Endothelial cell of umbilical vein (primary cell): ENCODE data around the gene PSMG2.

Experiments
- CTCF ChIP-seq, 2 donors: IDR thresholded peaks; 1 replicate in 1 of 2; 2 replicates in 1 of 2; pipeline ENCODE4 v1.5.1; 2011; ENCODE audit warnings: low read length in 2 of 2, mild to moderate bottlenecking in 2 of 2, moderate library complexity in 2 of 2, control low read depth in 1 of 2, inconsistent platforms in 1 of 2, low read depth in 1 of 2; ENCODE audit not compliant: insufficient read depth in 1 of 2; ENCODE audit errors: extremely low read depth in 1 of 2
- EZH2 ChIP-seq: IDR thresholded peaks from 2 replicates; pipeline ENCODE4 v1.6.1; 2012; ENCODE audit warnings: borderline replicate concordance, low read depth, mild to moderate bottlenecking, moderate library complexity, low read length, inconsistent platforms; ENCODE audit not compliant: severe bottlenecking
- GATA2 ChIP-seq: IDR thresholded peaks from 2 replicates; pipeline ENCODE4 v1.7.0; 2011; ENCODE audit warnings: low read depth, mild to moderate bottlenecking, moderate library complexity, mixed read lengths, low read length; ENCODE audit not compliant: insufficient read length, insufficient read depth
- JUN ChIP-seq: IDR thresholded peaks from 2 replicates; pipeline ENCODE4 v1.6.1; 2011; ENCODE audit warnings: borderline replicate concordance, low read depth; ENCODE audit not compliant: insufficient read length, insufficient read depth
- MAX ChIP-seq: IDR thresholded peaks from 2 replicates; pipeline ENCODE4 v1.6.1; 2011; ENCODE audit not compliant: insufficient read depth, insufficient read length
- MYC ChIP-seq: IDR thresholded peaks from one replicate; pipeline ENCODE4 v1.6.1; 2011; ENCODE audit warnings: mild to moderate bottlenecking, low read depth, low read length
- POLR2A ChIP-seq: IDR thresholded peaks from 2 replicates; pipeline ENCODE4 v1.6.1; 2012; ENCODE audit warnings: low read depth, mild to moderate bottlenecking, control low read depth, low read length
- POLR2AphosphoS5 ChIP-seq: IDR thresholded peaks from 2 replicates; pipeline ENCODE4 v1.6.1; 2012; ENCODE audit warnings: low read depth, mild to moderate bottlenecking, control low read depth, low read length, moderate library complexity; ENCODE audit not compliant: insufficient read depth

GRCh38 chr18:12699747-12700146 lies 3.1 kb upstream of the PSMG2 start:
- TF ChIP-seq CTCF (IDR thresholded peaks at IDR 0.05; ENCODE audit: extremely low read depth in 1 of 2, insufficient read depth in 1 of 2, low read depth in 1 of 2, low read length in 2 of 2) = no peak
- TF ChIP-seq POLR2A = no peak
- TF ChIP-seq POLR2AphosphoS5 = no peak
- no peak for TF ChIP-seq EZH2
- TF ChIP-seq MAX = no peak
- no peak for TF ChIP-seq GATA2
- no peak for TF ChIP-seq MYC
- no peak for TF ChIP-seq JUN
